Measurements from ENCODE around the gene EDIL3.

Gene EDIL3

GRCh38 chr5:83946516-83946915 lies 438.2 kb downstream of the EDIL3 start:
- no peak for FAIRE-seq

- FAIRE-seq, result no peak
These were observed 442.5 kb downstream of the EDIL3 start for GRCh38 chr5:83942155-83942554.

DNA sequence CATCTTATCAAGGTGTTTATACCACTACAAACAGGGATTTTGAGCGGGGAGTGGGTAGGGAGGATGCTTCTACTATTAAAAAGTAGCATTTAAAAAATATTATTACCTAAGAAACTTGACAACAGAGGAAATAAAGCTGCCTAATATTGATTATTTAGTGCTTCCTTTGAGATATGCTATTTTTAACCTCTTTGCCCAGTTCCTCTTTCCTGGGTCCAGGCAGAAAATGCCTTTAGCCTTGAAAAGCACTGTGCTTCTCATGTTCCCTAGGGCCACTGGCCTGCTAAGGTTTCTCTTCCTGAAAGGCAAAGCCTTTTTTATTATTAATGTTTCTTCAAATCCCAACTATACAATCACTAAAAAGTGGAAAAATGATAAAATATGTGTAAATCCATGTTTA lies 446.8 kb downstream of the EDIL3 start:
- no peak for FAIRE-seq

DNA sequence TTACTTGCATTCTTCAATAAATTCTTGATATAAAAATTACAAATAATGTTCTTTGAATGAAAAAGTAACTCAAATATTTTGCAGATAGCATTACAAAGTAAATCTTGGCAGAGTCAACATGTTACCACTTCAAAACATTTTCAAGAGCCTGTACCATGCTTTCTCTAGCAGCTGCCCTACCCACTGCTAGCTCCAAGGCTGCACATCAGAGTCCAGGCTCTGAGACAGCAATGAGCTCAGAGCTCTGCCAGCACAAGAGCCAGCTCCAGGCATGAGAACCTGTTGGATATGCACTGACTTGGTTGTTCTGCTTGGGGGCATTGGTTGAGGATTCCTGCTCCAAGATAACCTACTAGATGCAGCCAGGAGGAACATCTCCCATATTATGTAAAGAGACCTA lies 452.7 kb downstream of the EDIL3 start:
- FAIRE-seq, result no peak

DNA sequence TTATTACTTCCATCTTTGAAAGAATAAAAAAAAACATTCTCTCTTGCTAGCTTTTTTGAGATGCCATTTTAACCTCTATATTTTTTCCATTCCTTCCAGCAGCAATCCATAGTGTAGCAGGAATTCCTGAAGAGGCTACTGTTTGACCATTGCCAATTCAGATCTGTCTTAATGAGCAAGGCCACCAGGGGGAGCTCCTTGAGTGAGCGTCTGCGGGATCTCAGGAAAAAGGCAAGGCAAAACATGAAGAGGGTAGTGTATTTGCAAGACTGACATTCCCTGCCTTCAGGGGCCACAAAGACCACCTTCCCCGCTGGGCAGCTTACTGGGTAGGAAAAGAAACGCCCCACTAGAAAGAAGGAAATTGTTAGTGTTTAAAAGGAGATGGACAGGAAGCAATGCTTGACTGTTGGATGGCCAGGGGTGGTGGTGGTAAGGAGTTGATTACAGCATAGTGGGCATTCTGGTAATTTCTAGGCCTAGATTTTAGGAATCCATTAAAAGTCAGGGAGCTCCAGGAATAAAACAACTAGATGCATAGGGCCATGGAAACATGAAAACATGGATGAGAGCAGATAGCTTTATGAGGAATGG lies 457.4 kb downstream of the EDIL3 start:
- FAIRE-seq, result no peak

DNA sequence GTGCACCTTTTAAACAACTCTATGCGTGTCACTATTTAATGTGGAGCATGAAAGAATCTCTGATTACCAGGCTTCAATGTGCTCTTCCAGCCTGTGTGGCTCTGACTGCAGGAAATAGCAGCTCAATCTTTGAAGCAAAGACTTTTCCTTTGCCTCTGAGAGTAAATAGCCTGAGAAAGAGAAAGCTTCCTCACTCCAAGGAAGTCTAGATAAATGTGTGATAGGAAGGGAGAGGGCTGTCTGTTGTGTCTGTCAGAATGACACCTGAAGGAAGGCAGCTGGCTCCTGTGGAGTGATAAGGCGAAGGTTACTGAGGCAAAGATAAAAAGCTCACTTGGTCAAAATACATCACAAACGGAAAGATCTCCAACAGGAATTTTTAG lies 458.7 kb downstream of the EDIL3 start:
- no peak for FAIRE-seq

DNA sequence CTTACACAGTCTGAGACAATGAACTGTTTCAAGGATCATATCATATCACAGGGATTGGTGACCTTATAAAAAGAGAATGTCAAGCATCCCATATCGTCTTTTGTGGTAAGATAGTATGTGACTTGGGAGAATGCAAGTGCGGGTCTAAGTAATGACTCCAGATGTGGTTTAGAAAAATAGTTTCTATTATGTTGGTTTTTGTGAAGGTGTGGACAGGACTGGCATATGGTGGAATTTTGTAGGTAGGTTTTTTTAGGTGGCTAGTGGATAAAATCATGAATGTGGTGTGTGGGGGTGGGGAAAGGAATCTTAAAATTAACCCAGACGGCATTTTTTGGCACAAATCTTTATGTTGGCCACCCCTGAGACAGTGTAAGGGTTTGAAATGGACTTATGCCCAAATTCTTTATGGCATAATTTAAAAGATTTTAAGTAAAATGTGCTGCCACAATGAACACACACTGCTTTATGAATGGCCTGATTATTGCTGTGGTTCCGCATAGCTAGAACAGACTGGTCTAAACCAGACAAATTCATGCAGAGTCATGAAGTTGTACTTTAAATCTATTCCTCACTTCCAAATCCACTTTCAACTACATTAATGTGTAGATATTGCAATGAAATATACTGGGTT lies 459.2 kb downstream of the EDIL3 start:
- no peak for FAIRE-seq

DNA sequence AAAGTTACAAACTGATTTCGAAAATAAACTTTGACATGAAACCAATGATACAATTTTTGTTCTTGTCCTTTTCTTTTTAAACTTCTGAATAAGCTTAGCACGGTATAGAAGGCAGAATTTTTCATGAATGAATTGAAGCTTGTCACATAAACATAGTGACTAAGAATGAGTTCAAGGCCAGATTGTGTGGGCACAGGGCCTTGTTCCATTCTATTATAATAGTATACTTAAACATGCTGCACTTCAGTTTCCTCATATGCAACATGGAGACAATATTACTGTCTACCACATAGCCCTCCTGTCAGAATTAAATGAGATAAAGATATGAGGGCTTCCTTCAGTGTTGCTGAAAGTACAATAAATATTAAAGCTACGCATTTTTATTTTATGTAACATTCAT lies 459.8 kb downstream of the EDIL3 start:
- no peak for FAIRE-seq

DNA sequence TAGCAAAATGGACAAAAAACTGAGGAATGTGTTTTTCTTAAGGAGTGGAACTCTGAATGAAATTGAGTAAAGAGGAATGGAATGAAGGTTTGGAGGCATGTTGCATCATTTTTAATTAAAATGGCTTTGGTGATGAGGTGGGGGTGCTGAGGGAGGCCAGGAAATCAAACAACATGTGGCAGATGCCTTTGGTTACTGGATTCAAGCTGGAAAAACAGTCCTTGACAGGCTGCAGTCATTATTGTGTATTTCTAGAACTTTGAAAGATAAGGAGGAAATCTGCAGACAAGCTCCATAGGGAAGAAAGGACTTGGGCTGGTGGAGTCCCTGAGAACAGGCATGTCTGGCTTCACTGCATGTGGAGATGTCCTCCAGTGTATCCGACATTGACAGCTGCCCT lies 460.5 kb downstream of the EDIL3 start:
- FAIRE-seq, result no peak

- FAIRE-seq, result no peak
These were observed 462.0 kb downstream of the EDIL3 start for GRCh38 chr5:83922699-83923098.

GRCh38 chr5:83921666-83922193 lies 462.9 kb downstream of the EDIL3 start:
- FAIRE-seq, result no peak

DNA sequence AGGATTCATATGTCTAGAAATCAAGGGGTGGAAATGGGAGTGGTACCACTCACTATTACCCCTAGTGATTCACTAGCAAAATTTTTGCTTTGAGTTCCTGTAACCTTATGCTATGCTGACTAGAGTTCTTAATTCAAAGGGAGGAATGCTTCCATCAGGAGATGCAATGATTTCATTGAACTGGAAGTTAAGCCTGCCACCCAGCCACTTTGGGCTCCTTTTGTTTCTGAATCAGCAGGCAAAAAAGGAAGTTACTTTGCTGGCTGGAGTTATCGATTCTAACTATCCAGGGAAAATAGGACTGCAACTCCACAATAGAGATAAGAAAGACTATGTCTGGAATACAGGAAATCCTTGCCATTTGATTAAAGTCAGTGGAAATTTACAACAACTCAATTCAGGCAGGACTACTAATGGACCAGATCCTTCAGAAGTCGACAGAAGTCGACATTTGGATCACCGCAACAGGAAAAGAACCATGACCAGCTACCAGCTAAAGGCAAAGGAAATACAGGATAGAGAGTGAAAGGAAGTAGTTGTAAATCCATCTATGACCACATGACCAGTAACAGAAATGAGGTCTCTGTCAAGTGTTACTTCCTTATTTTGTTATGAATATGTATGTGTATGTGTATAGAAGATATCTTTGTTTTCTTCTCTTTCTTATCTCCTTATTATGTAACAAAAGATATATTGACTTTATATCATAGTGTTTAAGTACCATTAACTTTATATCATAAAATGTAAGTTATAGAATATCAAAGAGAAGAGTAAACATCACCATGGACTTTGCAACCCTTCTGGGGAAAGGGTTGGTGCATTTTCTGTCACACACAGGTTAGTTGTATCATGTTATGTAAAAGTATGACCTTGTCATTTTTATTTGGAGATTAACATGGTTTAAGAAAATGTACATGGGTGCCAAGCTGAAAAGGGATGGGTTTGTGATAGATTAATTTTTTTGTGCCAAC lies 465.3 kb downstream of the EDIL3 start:
- FAIRE-seq, result no peak

- FAIRE-seq, result no peak
These were observed 467.3 kb downstream of the EDIL3 start for GRCh38 chr5:83917261-83917908.

DNA sequence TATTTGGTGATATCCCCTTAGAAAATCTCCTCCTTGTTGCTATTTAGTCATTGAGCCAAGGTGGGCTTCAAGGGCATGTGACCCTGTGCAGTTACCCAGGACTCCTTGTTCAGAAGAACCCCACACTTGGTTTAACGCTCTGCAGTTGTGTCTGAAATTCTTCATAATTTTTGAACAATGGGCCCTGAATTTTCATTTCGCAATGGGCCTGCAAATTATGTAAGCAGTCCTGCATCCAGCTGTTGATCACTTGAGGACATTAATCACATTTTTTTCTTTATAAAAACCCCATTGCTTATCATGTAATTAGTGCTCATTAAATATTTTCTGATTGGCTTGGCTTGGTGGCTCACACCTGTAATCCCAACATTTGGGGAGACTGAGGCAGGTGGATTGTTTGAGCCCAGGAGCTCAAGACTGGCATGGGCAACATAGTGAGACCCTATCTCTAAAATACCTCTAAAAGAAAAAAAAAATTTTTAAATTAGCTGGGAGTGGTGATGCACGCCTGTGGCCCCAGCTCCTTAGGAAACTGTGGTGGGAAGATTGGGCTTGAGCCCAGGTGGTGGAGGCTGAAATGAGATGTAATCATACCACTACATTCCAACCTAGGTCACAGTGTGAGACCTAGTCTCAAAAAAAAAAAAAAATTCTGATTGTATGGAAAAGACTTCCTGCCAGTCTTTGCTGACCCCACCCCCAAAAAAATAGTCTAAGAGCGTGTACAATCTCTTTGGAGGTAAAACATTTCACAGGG lies 469.8 kb downstream of the EDIL3 start:
- no peak for FAIRE-seq

DNA sequence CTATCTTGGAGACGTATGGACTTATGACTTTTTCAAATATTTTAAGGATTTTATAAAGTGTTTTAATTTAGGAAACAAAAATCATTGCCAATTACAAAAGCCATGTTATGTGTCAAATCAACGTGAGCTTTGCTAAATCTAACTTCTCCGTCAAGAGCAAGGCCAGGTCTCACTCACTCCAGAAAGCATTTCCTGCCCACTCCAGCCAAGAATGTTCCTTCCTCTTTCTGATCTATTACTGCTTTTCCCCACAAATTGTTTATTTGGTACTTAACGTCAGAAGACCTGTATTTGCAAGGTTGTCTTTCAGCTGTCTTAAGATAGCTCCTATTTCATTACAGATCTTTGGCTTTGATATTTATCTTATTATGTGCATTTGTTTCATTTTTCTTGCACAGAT lies 470.5 kb downstream of the EDIL3 start:
- no peak for FAIRE-seq

GRCh38 chr5:83913593-83913992 lies 471.1 kb downstream of the EDIL3 start:
- no peak for FAIRE-seq

- FAIRE-seq, result no peak
These were observed 473.2 kb downstream of the EDIL3 start for GRCh38 chr5:83911367-83911919.

GRCh38 chr5:83900306-83900705 lies 484.4 kb downstream of the EDIL3 start:
- FAIRE-seq, result no peak

- no peak for FAIRE-seq
These were observed 485.2 kb downstream of the EDIL3 start for GRCh38 chr5:83899326-83899970.

GRCh38 chr5:83895860-83896259 lies 488.8 kb downstream of the EDIL3 start:
- FAIRE-seq, result no peak

- no peak for FAIRE-seq
These were observed 493.4 kb downstream of the EDIL3 start for GRCh38 chr5:83891261-83891660.

All from G401.6 (cell line).